Muscle layer of duodenum (tissue), 2 donors: Measurements from ENCODE around the gene KPNB1.

Source experiments
- H3K27ac ChIP-seq: one replicate; pipeline ENCODE4 v1.7.0; 2013; ENCODE audit warnings: mild to moderate bottlenecking, low read length
- H3K27me3 ChIP-seq: one replicate; pipeline ENCODE4 v1.7.0; 2013; ENCODE audit warnings: low read depth, mild to moderate bottlenecking, control low read depth, low read length
- H3K36me3 ChIP-seq, 2 donors: one replicate each; pipeline ENCODE4 v1.7.0; 2013; ENCODE audit warnings: low read length in 2 of 2, control low read depth in 1 of 2, mild to moderate bottlenecking in 1 of 2; ENCODE audit not compliant: insufficient read depth in 2 of 2, control insufficient read depth in 1 of 2
- H3K4me1 ChIP-seq, 2 donors: one replicate each; pipeline ENCODE4 v1.7.0; 2013; ENCODE audit warnings: low read length in 2 of 2, mild to moderate bottlenecking in 2 of 2, control low read depth in 1 of 2, moderate library complexity in 1 of 2; ENCODE audit not compliant: insufficient read depth in 2 of 2, control insufficient read depth in 1 of 2
- H3K4me3 ChIP-seq, 2 donors: one replicate each; pipeline ENCODE4 v1.7.0; 2013; ENCODE audit warnings: low read length in 2 of 2, low read depth in 1 of 2, mild to moderate bottlenecking in 1 of 2
- H3K9me3 ChIP-seq, 2 donors: one replicate each; pipeline ENCODE4 v1.7.0; 2013; ENCODE audit warnings: low read length in 2 of 2, control low read depth in 1 of 2, mild to moderate bottlenecking in 1 of 2; ENCODE audit not compliant: control insufficient read depth in 1 of 2
- donor health status: healthy.

KPNB1 gene

DNA sequence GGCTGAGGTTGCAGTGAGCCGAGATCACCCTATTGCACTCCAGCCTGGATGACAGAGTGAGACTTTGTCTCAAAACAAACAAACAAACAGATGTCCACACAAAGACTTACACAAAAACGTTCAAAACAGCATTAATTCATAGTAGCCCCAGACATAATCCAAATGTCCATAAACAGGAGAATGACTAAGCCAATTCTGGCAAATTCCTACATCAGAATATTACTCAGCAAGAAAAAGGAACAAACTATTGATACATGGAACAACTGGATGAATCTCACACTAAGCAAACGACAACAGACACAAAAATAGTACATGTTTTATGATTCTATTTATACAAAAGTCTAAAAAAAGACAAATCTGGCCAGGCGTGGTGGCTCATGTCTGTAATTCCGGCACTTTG is 10.8 kb upstream of the KPNB1 start:
- Histone ChIP-seq H3K4me3 (no peak overlapping the region), H3K27me3 (no peaks in the 10 kb centered on the region), H3K9me3 (no peaks in the 10 kb centered on the region), H3K36me3 (peaks cover 0 to 4% of the 10 kb centered on the region in 2 donors), H3K4me1 (no peaks in the 10 kb centered on the region), H3K27ac (no peak overlapping the region)

DNA sequence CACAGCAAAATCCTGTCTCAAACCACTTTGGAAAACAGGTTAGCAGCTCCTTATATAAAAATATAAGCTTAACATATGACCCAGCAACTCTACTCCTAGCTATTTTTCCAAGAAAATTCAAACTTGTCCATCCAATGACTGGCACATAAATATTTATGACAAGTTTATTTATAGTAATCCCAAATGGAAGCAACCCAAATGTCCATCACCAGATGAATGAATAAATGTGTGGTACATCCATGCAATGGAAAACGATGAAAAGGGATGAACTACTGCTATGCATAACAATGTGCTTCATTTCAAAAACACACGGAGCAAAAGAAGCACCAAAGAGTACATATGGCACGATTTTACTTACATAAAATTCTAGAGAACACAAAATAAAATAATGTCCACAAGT is 9.6 kb upstream of the KPNB1 start:
- Histone ChIP-seq H3K27ac (no peak overlapping the region), H3K36me3 (peaks cover 0 to 4% of the 10 kb centered on the region in 2 donors), H3K4me1 (no peaks in the 10 kb centered on the region), H3K27me3 (no peaks in the 10 kb centered on the region), H3K4me3 (no peak overlapping the region), H3K9me3 (no peaks in the 10 kb centered on the region)

GRCh38 chr17:47641202-47641601 is 8.5 kb upstream of the KPNB1 start:
- no peak overlapping the region for H3K27ac ChIP-seq
- no peaks in the 10 kb centered on the region for H3K9me3 ChIP-seq
- no peaks in the 10 kb centered on the region for H3K4me1 ChIP-seq
- H3K4me3 ChIP-seq, result no peak overlapping the region
- H3K27me3 ChIP-seq, result no peaks in the 10 kb centered on the region
- H3K36me3 ChIP-seq, result peaks cover 0 to 1% of the 10 kb centered on the region in 2 donors

DNA sequence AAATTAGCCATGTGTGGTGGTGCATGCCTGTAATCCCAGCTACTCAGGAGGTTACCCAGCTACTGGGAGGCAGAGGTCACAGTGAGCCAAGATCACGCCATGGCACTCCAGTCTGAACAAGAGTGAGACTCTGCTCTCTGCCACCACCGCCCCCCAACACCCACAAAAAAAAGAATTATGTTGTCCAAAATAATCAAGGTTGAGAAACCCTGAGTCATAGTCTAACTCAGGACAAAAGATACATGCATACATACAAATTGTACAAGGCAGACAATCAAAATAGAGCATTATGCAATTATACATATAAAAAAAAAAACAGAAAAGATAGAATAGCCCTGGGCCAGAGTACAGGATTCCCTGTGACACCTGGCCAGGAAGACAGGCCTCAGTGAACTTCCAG is 6.6 kb upstream of the KPNB1 start:
- H3K9me3 ChIP-seq, result no peaks in the 10 kb centered on the region
- H3K36me3 ChIP-seq, result no peaks in the 10 kb centered on the region
- H3K27ac ChIP-seq, result no peak overlapping the region
- H3K4me3 ChIP-seq, result no peak overlapping the region
- H3K4me1 ChIP-seq, result peaks cover 0 to under 1% of the 10 kb centered on the region in 2 donors
- no peaks in the 10 kb centered on the region for H3K27me3 ChIP-seq

DNA sequence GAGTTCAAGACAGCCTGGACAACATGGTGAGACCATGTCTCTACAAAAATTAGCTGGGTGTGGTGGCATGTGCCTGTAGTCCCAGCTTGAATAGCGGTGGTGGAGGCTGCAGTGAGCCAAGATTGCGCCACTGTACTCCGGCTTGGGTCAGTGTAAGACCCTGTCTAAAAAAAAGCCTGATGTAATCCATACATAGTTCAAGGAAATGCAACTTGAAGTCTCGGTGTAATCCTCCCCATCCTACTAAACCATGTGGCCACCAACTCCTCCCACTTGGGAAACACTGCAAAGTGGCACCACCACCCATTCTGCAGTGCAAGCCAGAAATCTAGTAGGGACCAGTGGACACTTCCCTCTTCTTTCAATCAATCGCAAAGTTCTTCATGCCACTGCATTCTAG is 5.4 kb upstream of the KPNB1 start:
- Histone ChIP-seq H3K4me1 (peaks cover 0 to 11% of the 10 kb centered on the region in 2 donors), H3K27me3 (no peaks in the 10 kb centered on the region), H3K36me3 (no peaks in the 10 kb centered on the region), H3K9me3 (no peaks in the 10 kb centered on the region), H3K27ac (no peak overlapping the region), H3K4me3 (no peak overlapping the region)

DNA sequence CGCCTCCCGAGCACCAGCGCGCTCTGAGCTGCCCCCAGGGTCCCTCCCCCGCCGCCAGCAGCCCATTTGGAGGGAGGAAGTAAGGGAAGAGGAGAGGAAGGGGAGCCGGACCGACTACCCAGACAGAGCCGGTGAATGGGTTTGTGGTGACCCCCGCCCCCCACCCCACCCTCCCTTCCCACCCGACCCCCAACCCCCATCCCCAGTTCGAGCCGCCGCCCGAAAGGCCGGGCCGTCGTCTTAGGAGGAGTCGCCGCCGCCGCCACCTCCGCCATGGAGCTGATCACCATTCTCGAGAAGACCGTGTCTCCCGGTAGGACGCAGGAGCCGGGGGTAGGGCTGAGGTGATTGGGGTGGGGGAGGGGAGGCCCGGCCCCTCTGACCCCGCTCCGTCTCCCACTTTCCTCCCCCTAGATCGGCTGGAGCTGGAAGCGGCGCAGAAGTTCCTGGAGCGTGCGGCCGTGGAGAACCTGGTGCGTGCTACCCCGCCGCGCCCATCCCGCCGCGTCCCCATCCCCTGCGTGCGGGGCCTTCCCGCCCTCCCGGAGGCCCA is 329 bp downstream of the KPNB1 start:
- peak overlapping the region; percentile 39 to 84 for H3K4me3 ChIP-seq
- peaks cover 9 to 35% of the 10 kb centered on the region in 2 donors for H3K4me1 ChIP-seq
- H3K36me3 ChIP-seq, result peaks cover 21 to 27% of the 10 kb centered on the region in 2 donors
- no peaks in the 10 kb centered on the region for H3K9me3 ChIP-seq
- no peaks in the 10 kb centered on the region for H3K27me3 ChIP-seq
- H3K27ac ChIP-seq, result no peak overlapping the region

DNA sequence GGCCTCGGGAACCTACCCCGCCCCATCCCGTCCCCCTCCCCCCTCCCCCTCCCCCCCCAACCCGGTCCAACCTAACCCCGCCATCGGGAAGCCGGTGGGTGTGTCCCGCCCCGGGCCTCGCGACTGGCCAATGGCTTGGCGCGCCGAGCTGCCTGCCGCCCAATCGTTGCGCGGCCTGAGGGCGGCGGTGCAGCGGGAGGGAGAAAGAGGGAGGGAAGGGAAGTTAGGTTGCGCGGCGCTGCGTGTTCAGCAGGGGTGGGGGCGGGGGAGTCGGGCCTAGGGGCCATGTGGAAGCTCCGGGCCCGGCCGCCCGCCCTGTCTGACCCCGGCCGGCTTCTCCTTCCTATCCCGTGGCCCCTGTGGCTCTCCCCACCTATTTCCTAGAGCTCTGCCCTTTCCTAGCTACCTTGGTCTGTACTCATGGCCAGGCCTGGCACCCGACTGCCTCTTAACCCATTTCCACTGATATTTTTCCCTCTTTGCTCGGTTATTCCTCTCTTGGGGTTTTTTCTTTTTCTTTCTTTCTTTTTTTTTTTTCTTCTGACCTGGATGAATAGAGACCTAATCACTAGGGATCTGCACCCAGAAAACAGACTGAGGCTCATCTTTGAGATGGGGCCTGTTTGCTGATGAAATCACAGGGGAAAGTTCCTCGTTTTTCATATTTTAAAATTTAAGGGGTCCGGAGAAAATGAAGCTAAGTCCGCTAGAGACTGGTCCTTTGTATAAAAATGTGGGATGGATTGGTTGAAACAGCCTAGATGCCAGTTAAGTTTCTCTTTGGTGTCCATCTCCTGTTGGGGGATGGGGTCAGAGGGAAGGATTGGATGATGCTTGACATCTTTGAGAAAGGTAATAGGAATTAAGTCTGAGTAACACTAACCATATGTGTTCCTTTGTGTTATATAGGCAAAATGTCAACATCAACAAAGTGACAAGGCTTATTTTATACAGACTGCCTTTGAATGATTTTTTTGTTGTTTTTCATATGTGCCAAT is 1.1 kb downstream of the KPNB1 start:
- peaks cover 9 to 37% of the 10 kb centered on the region in 2 donors for H3K4me1 ChIP-seq
- peaks cover 28 to 35% of the 10 kb centered on the region in 2 donors for H3K36me3 ChIP-seq
- peak overlapping the region; percentile 76 to 84 for H3K4me3 ChIP-seq
- no peaks in the 10 kb centered on the region for H3K27me3 ChIP-seq
- no peaks in the 10 kb centered on the region for H3K9me3 ChIP-seq
- H3K27ac ChIP-seq, result peak overlapping the region; percentile 78

- Histone ChIP-seq H3K27me3 (no peaks in the 10 kb centered on the region), H3K9me3 (no peaks in the 10 kb centered on the region), H3K4me3 (no peak overlapping the region), H3K27ac (no peak overlapping the region), H3K36me3 (peaks cover 35 to 43% of the 10 kb centered on the region in 2 donors), H3K4me1 (peaks cover 9 to 37% of the 10 kb centered on the region in 2 donors)
Measured at GRCh38 chr17:47651704-47652103, 2.0 kb downstream of the KPNB1 start.

GRCh38 chr17:47652570-47652969 is 2.9 kb downstream of the KPNB1 start:
- no peaks in the 10 kb centered on the region for H3K9me3 ChIP-seq
- no peaks in the 10 kb centered on the region for H3K27me3 ChIP-seq
- H3K4me1 ChIP-seq, result peaks cover 9 to 37% of the 10 kb centered on the region in 2 donors
- H3K36me3 ChIP-seq, result peaks cover 43 to 52% of the 10 kb centered on the region in 2 donors
- no peak overlapping the region for H3K27ac ChIP-seq
- H3K4me3 ChIP-seq, result no peak overlapping the region

GRCh38 chr17:47653442-47653841 is 3.7 kb downstream of the KPNB1 start:
- peaks cover 52 to 61% of the 10 kb centered on the region in 2 donors for H3K36me3 ChIP-seq
- H3K4me3 ChIP-seq, result no peak overlapping the region
- H3K27ac ChIP-seq, result no peak overlapping the region
- H3K9me3 ChIP-seq, result no peaks in the 10 kb centered on the region
- H3K4me1 ChIP-seq, result peaks cover 9 to 34% of the 10 kb centered on the region in 2 donors
- no peaks in the 10 kb centered on the region for H3K27me3 ChIP-seq

DNA sequence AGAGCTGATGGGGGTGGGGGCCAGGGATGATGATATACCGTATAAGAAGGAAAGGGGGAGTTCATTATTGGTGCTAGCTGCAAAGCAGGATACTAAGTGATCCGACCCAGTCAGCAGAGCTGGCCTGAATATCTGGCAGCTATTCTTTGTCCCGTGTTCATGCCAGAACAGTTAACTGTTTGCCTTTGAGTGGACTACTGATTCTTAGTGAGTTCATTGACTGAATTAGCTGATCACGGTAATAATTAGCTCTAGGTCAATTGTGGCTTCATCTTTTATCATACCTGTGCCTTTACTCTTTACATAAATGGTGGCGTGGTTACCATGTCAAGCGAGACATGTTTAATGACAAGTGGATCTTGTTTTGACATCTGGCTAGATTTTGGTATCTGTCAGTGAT is 5.3 kb downstream of the KPNB1 start:
- peaks cover 56 to 66% of the 10 kb centered on the region in 2 donors for H3K36me3 ChIP-seq
- H3K4me1 ChIP-seq, result peaks cover 9 to 27% of the 10 kb centered on the region in 2 donors
- H3K27ac ChIP-seq, result no peak overlapping the region
- no peaks in the 10 kb centered on the region for H3K27me3 ChIP-seq
- no peaks in the 10 kb centered on the region for H3K9me3 ChIP-seq
- H3K4me3 ChIP-seq, result no peak overlapping the region
